NB4 (cell line): ENCODE measurements around the gene NDUFAF8.
A peak's percentile ranks its signal among the peaks of the same experiment; 100 is the strongest.

Experiments used
- DNase-seq: peaks from one replicate; pipeline ENCODE4 v3.0.0; 2010; ENCODE audit warnings: low read depth
- H3K4me3 ChIP-seq: one replicate; pipeline ENCODE4 v1.5.1; 2011; ENCODE audit warnings: mild to moderate bottlenecking, low read depth, low read length, moderate library complexity
- CTCF ChIP-seq: IDR thresholded peaks from one replicate; pipeline ENCODE4 v1.5.1; 2012; ENCODE audit warnings: low read depth, low read length
- MAX ChIP-seq: IDR thresholded peaks from 2 replicates; pipeline ENCODE4 v1.6.1; 2011; ENCODE audit warnings: low read depth, low read length
- MYC ChIP-seq: IDR thresholded peaks from 2 replicates; pipeline ENCODE4 v1.6.1; 2011; ENCODE audit warnings: low read depth, low read length
- POLR2A ChIP-seq: IDR thresholded peaks from 2 replicates; pipeline ENCODE4 v1.6.1; 2011; ENCODE audit warnings: mild to moderate bottlenecking; ENCODE audit not compliant: insufficient read length; ENCODE audit errors: extremely low read depth

NDUFAF8 gene

GRCh38 chr17:81285894-81286293 is 46.8 kb downstream of the NDUFAF8 start:
- no peak for TF ChIP-seq MAX
- TF ChIP-seq MYC = no peak
- peak overlapping the region; percentile 54 for H3K4me3 ChIP-seq
- DNase-seq = no peak

- no peak overlapping the region for H3K4me3 ChIP-seq
- TF ChIP-seq POLR2A = no peak
- TF ChIP-seq MAX = no peak
- no peak for TF ChIP-seq MYC
- TF ChIP-seq CTCF = no peak
- no peak for DNase-seq
Observed at GRCh38 chr17:81286491-81287145, 47.5 kb downstream of the NDUFAF8 start.

- H3K4me3 ChIP-seq = no peak overlapping the region
- DNase-seq = no peak
- TF ChIP-seq MYC (no peak), CTCF (no peak), POLR2A (no peak), MAX (no peak)
Observed at GRCh38 chr17:81287152-81287551, 48.0 kb downstream of the NDUFAF8 start.

GRCh38 chr17:81287741-81288430 is 48.8 kb downstream of the NDUFAF8 start:
- H3K4me3 ChIP-seq = no peak overlapping the region
- DNase-seq = peak; percentile 45

GRCh38 chr17:81288715-81289114 is 49.6 kb downstream of the NDUFAF8 start:
- DNase-seq = no peak
- H3K4me3 ChIP-seq = no peak overlapping the region
- TF ChIP-seq CTCF (no peak), POLR2A (no peak), MAX (no peak), MYC (no peak)

More at GRCh38 chr17:81287741-81288430, 48.8 kb downstream of the NDUFAF8 start:
- TF ChIP-seq CTCF (no peak), MAX (no peak), MYC (no peak), POLR2A (no peak)

- no peak for TF ChIP-seq CTCF
- no peak for DNase-seq
- H3K4me3 ChIP-seq = no peak overlapping the region
Observed at GRCh38 chr17:81289627-81290026, 50.5 kb downstream of the NDUFAF8 start.
